IMR-90 (cell line): ENCODE data around the gene CHRNB1.

Experiments
- BHLHE40 ChIP-seq: fragments of 150-350 bp; IDR thresholded peaks from 2 replicates; pipeline ENCODE4 v1.6.1; 2016; ENCODE audit warnings: mild to moderate bottlenecking, low read depth, low read length
- CEBPB ChIP-seq: IDR thresholded peaks from 2 replicates; pipeline ENCODE4 v1.6.1; 2012; ENCODE audit warnings: low read depth, low read length, improper control_type of control experiment
- MXI1 ChIP-seq: IDR thresholded peaks from 2 replicates; pipeline ENCODE4 v1.6.1; 2012; ENCODE audit warnings: low read depth, mild to moderate bottlenecking, low read length, moderate library complexity, borderline replicate concordance
- POLR2A ChIP-seq: IDR thresholded peaks from 2 replicates; pipeline ENCODE4 v1.6.1; 2012; ENCODE audit warnings: mild to moderate bottlenecking, low read depth, low read length
- RAD21 ChIP-seq: IDR thresholded peaks from 2 replicates; pipeline ENCODE4 v1.6.1; 2012; ENCODE audit warnings: low read length, improper control_type of control experiment
- RCOR1 ChIP-seq: IDR thresholded peaks from 2 replicates; pipeline ENCODE4 v1.6.1; 2012; ENCODE audit warnings: mild to moderate bottlenecking, low read length, improper control_type of control experiment; ENCODE audit not compliant: insufficient replicate concordance
- RFX5 ChIP-seq: IDR thresholded peaks from 2 replicates; pipeline ENCODE4 v1.8.0; 2012; ENCODE audit warnings: low read depth, mild to moderate bottlenecking, low read length, moderate library complexity
- TF ChIP-seq, protein P1 (sequence below): conservative IDR thresholded peaks from 2 replicates; pipeline ENCODE4 v1.5.1; 2012; ENCODE audit warnings: mild to moderate bottlenecking, low read depth, low read length, improper control_type of control experiment
- TF ChIP-seq, protein P2 (sequence below): fragments of 150-350 bp; IDR thresholded peaks from 2 replicates; pipeline ENCODE4 v1.6.1; 2017; ENCODE audit warnings: mild to moderate bottlenecking, antibody characterized with exemption, low read length, low read depth

DNA sequence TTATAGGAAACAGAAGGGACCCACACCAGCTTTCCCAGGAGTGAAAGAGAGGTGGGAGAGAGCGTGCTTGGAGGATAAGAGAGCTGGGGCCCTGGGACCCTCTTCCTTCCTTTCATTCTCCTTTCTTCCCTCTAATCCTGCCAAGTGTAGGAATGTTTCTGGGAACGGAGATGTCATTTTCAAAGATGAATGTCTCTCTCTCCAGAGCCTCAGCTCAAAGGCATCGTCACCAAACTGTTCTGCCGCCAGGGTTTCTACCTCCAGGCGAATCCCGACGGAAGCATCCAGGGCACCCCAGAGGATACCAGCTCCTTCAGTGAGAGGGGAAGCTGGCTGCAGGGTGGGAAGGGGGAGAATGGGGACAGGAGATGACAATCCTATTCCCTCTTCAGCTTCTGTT is 3.6 kb upstream of the CHRNB1 start:
- TF ChIP-seq POLR2A, result no peak
- TF ChIP-seq, protein P1, sequence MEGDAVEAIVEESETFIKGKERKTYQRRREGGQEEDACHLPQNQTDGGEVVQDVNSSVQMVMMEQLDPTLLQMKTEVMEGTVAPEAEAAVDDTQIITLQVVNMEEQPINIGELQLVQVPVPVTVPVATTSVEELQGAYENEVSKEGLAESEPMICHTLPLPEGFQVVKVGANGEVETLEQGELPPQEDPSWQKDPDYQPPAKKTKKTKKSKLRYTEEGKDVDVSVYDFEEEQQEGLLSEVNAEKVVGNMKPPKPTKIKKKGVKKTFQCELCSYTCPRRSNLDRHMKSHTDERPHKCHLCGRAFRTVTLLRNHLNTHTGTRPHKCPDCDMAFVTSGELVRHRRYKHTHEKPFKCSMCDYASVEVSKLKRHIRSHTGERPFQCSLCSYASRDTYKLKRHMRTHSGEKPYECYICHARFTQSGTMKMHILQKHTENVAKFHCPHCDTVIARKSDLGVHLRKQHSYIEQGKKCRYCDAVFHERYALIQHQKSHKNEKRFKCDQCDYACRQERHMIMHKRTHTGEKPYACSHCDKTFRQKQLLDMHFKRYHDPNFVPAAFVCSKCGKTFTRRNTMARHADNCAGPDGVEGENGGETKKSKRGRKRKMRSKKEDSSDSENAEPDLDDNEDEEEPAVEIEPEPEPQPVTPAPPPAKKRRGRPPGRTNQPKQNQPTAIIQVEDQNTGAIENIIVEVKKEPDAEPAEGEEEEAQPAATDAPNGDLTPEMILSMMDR, result no peak
- no peak for TF ChIP-seq CEBPB
- no peak for TF ChIP-seq BHLHE40
- TF ChIP-seq RCOR1, result no peak
- no peak for TF ChIP-seq MXI1
- TF ChIP-seq, protein P2, sequence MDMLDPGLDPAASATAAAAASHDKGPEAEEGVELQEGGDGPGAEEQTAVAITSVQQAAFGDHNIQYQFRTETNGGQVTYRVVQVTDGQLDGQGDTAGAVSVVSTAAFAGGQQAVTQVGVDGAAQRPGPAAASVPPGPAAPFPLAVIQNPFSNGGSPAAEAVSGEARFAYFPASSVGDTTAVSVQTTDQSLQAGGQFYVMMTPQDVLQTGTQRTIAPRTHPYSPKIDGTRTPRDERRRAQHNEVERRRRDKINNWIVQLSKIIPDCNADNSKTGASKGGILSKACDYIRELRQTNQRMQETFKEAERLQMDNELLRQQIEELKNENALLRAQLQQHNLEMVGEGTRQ, result no peak
- no peak for TF ChIP-seq RAD21
- no peak for TF ChIP-seq RFX5
